HL-60 (cell line): ENCODE measurements around the gene EZH1.

Source experiments
- DNase-seq, 2 experiments: peaks; one replicate each; pipeline ENCODE4 v3.0.0-alpha.2; 2010 to 2020; ENCODE audit warnings: low read depth in 1 of 2, low spot score in 1 of 2
- H3K27ac ChIP-seq: fragments of 250-450 bp; sonication (Bioruptor Pico); replicated peaks from 2 replicates; pipeline ENCODE4 v1.5.1; 2020; ENCODE audit warnings: mild to moderate bottlenecking, moderate library complexity
- H3K27me3 ChIP-seq: fragments of 250-450 bp; sonication (Bioruptor Pico); 2 replicates; pipeline ENCODE4 v1.5.1; 2021; ENCODE audit warnings: mild to moderate bottlenecking, moderate library complexity; ENCODE audit not compliant: insufficient read depth, poor library complexity, severe bottlenecking
- H3K4me3 ChIP-seq: replicated peaks from 2 replicates; pipeline ENCODE4 v1.5.1; 2011; ENCODE audit warnings: mild to moderate bottlenecking, control low read depth, low read length; ENCODE audit not compliant: insufficient read depth
- CTCF ChIP-seq: IDR thresholded peaks from one replicate; pipeline ENCODE4 v1.5.1; 2011; ENCODE audit warnings: low read length, control low read depth, inconsistent platforms; ENCODE audit not compliant: insufficient read depth
- GABPA ChIP-seq: IDR thresholded peaks from 2 replicates; pipeline ENCODE4 v1.6.1; 2012; ENCODE audit warnings: low read depth
- POLR2AphosphoS5 ChIP-seq: IDR thresholded peaks from 2 replicates; pipeline ENCODE4 v1.6.1; 2012; ENCODE audit warnings: low read depth
- SPI1 ChIP-seq: IDR thresholded peaks from 2 replicates; pipeline ENCODE4 v1.6.1; 2012; ENCODE audit warnings: low read depth, mild to moderate bottlenecking, borderline replicate concordance
- TF ChIP-seq, protein P1 (sequence below): IDR thresholded peaks from 2 replicates; pipeline ENCODE4 v1.6.1; 2012; ENCODE audit warnings: low read depth; ENCODE audit not compliant: insufficient replicate concordance

Gene EZH1

DNA sequence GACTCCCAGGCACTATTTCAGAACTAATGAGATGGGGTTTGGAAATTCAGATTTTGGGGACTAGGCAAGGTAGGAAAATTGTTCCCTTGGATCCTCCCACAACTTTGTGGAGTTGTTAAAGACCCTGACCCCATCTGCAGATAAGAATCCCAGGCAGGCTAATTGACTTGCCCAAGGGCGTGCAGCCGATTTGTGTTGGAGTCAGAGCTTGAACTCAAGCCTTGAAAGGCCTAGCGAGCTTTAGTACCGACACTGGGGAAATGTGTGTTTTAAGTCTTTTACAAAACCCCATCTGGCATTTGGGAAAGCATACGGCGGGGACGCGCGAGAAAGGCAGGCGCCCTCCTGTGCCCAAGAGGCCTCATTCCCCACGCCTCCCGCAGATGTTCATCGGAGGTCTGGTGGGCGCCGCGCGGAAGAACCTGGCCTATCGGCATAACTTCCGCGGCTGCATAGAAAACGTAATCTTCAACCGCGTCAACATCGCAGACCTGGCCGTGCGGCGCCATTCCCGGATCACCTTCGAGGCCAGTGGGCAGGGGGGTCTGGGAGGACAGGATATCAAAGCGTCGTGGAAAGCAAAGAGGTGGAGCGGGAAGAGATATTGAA is 58.2 kb downstream of the EZH1 start:
- TF ChIP-seq SPI1 (no peak), POLR2AphosphoS5 (no peak), GABPA (no peak), CTCF (no peak)
- TF ChIP-seq, protein P1, sequence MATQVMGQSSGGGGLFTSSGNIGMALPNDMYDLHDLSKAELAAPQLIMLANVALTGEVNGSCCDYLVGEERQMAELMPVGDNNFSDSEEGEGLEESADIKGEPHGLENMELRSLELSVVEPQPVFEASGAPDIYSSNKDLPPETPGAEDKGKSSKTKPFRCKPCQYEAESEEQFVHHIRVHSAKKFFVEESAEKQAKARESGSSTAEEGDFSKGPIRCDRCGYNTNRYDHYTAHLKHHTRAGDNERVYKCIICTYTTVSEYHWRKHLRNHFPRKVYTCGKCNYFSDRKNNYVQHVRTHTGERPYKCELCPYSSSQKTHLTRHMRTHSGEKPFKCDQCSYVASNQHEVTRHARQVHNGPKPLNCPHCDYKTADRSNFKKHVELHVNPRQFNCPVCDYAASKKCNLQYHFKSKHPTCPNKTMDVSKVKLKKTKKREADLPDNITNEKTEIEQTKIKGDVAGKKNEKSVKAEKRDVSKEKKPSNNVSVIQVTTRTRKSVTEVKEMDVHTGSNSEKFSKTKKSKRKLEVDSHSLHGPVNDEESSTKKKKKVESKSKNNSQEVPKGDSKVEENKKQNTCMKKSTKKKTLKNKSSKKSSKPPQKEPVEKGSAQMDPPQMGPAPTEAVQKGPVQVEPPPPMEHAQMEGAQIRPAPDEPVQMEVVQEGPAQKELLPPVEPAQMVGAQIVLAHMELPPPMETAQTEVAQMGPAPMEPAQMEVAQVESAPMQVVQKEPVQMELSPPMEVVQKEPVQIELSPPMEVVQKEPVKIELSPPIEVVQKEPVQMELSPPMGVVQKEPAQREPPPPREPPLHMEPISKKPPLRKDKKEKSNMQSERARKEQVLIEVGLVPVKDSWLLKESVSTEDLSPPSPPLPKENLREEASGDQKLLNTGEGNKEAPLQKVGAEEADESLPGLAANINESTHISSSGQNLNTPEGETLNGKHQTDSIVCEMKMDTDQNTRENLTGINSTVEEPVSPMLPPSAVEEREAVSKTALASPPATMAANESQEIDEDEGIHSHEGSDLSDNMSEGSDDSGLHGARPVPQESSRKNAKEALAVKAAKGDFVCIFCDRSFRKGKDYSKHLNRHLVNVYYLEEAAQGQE: no peak
- Histone ChIP-seq H3K27me3 (peaks cover 23% of the 10 kb centered on the region), H3K27ac (no peak overlapping the region), H3K4me3 (no peak overlapping the region)
- no peak for DNase-seq

GRCh38 chr17:42685831-42686230 is 59.0 kb downstream of the EZH1 start:
- Histone ChIP-seq H3K4me3 (no peak overlapping the region), H3K27ac (no peak overlapping the region), H3K27me3 (peaks cover 23% of the 10 kb centered on the region)
- no peak for DNase-seq
- TF ChIP-seq SPI1: no peak
- TF ChIP-seq, protein P1: no peak
- TF ChIP-seq POLR2AphosphoS5: no peak
- no peak for TF ChIP-seq CTCF
- TF ChIP-seq GABPA: no peak

- DNase-seq: no peak
- TF ChIP-seq POLR2AphosphoS5 (no peak), GABPA (no peak), SPI1 (no peak), CTCF (no peak)
- TF ChIP-seq, protein P1: no peak
Measured at GRCh38 chr17:42684929-42685556, 59.8 kb downstream of the EZH1 start.

More at GRCh38 chr17:42684929-42685556, 59.8 kb downstream of the EZH1 start:
- Histone ChIP-seq H3K27ac (no peak overlapping the region), H3K4me3 (no peak overlapping the region), H3K27me3 (peaks cover 23% of the 10 kb centered on the region)
